Loucy (cell line): ENCODE measurements around the gene PRDM10.
A peak's percentile ranks its signal among the peaks of the same experiment; 100 is the strongest.

Experiments
- H2AFZ ChIP-seq: fragments of 200-600 bp; sonication (generic); 2 replicates; pipeline ENCODE4 v1.6.0; 2016; ENCODE audit warnings: antibody characterized with exemption, mild to moderate bottlenecking, low read length, moderate library complexity
- H3F3A ChIP-seq: fragments of 200-600 bp; 2 replicates; pipeline ENCODE4 v1.6.0; 2016; ENCODE audit warnings: antibody characterized with exemption, low read depth, mild to moderate bottlenecking
- H3K27me3 ChIP-seq: fragments of 200-600 bp; sonication (generic); 2 replicates; pipeline ENCODE4 v1.6.1; 2014; ENCODE audit warnings: low read length, mild to moderate bottlenecking; ENCODE audit not compliant: insufficient read depth, poor library complexity, severe bottlenecking
- H3K36me3 ChIP-seq: fragments of 200-600 bp; sonication (generic); 2 replicates; pipeline ENCODE4 v1.6.1; 2016; ENCODE audit warnings: low read length; ENCODE audit not compliant: insufficient read depth
- H3K4me1 ChIP-seq: fragments of 200-600 bp; sonication (generic); 2 replicates; pipeline ENCODE4 v1.5.1; 2014; ENCODE audit warnings: low read length, mild to moderate bottlenecking; ENCODE audit not compliant: insufficient read depth, poor library complexity, severe bottlenecking
- H3K4me2 ChIP-seq: fragments of 200-600 bp; sonication (generic); 2 replicates; pipeline ENCODE4 v1.6.0; 2014; ENCODE audit warnings: antibody characterized with exemption, low read length, low read depth, mild to moderate bottlenecking; ENCODE audit not compliant: poor library complexity, severe bottlenecking
- H3K4me3 ChIP-seq: fragments of 200-600 bp; sonication (generic); 2 replicates; pipeline ENCODE4 v1.5.1; 2014; ENCODE audit warnings: low read length, mild to moderate bottlenecking, mixed read lengths; ENCODE audit not compliant: poor library complexity, severe bottlenecking
- H3K79me2 ChIP-seq: fragments of 200-600 bp; sonication (generic); 2 replicates; pipeline ENCODE4 v1.6.1; 2014; ENCODE audit warnings: low read length; ENCODE audit not compliant: insufficient read depth
- H3K9ac ChIP-seq: fragments of 200-600 bp; sonication (generic); 2 replicates; pipeline ENCODE4 v1.6.0; 2014; ENCODE audit warnings: mild to moderate bottlenecking, low read depth, low read length, moderate library complexity; ENCODE audit not compliant: poor library complexity, severe bottlenecking
- H3K9me2 ChIP-seq: fragments of 200-600 bp; sonication (generic); replicated peaks from 2 replicates; pipeline ENCODE4 v1.6.1; 2016; ENCODE audit warnings: low read depth, low read length, mixed read lengths
- H3K9me3 ChIP-seq: fragments of 200-600 bp; sonication (generic); 2 replicates; pipeline ENCODE4 v1.6.1; 2014; ENCODE audit warnings: mild to moderate bottlenecking, antibody characterized with exemption, low read length, low read depth; ENCODE audit not compliant: insufficient read depth
- H4K20me1 ChIP-seq: fragments of 200-600 bp; sonication (generic); 2 replicates; pipeline ENCODE4 v1.6.0; 2014; ENCODE audit warnings: antibody characterized with exemption, low read length, mild to moderate bottlenecking; ENCODE audit not compliant: insufficient read depth, poor library complexity, severe bottlenecking
- CTCF ChIP-seq: fragments of 200-600 bp; sonication (generic); conservative IDR thresholded peaks from 2 replicates; pipeline ENCODE4 v1.5.1; 2014; ENCODE audit warnings: mild to moderate bottlenecking, antibody characterized with exemption, low read length
- EZH2phosphoT487 ChIP-seq: fragments of 200-600 bp; IDR thresholded peaks from 2 replicates; pipeline ENCODE4 v1.6.1; 2018; ENCODE audit warnings: antibody characterized with exemption, mild to moderate bottlenecking, moderate library complexity, borderline replicate concordance

PRDM10 gene

GRCh38 chr11:130002846-130003716, 446 bp upstream of the PRDM10 start:
- Histone ChIP-seq H3K27me3 (no peaks in the 10 kb centered on the region), H3K9me3 (no peaks in the 10 kb centered on the region), H4K20me1 (peaks cover 14% of the 10 kb centered on the region), H3K4me1 (peaks cover 31% of the 10 kb centered on the region), H3K36me3 (no peaks in the 10 kb centered on the region), H3K4me3 (peak overlapping the region; percentile 84), H3K4me2 (peak overlapping the region; percentile 69), H3K79me2 (peaks cover 37% of the 10 kb centered on the region), H3K9ac (peak overlapping the region; percentile 84), H3K9me2 (no peaks in the 10 kb centered on the region), H3F3A (no peaks in the 10 kb centered on the region), H2AFZ (peak overlapping the region; percentile 96)
- TF ChIP-seq CTCF, result no peak
- no peak for TF ChIP-seq EZH2phosphoT487

- TF ChIP-seq EZH2phosphoT487, result no peak
- TF ChIP-seq CTCF, result no peak
- Histone ChIP-seq H3K27me3 (no peaks in the 10 kb centered on the region), H3F3A (no peaks in the 10 kb centered on the region), H3K9me3 (no peaks in the 10 kb centered on the region), H3K9me2 (no peaks in the 10 kb centered on the region), H3K9ac (peak overlapping the region; percentile 84), H3K4me3 (peak overlapping the region; percentile 84), H3K36me3 (no peaks in the 10 kb centered on the region), H3K4me2 (peak overlapping the region; percentile 89), H3K79me2 (peaks cover 48% of the 10 kb centered on the region), H3K4me1 (peaks cover 31% of the 10 kb centered on the region), H4K20me1 (peaks cover 14% of the 10 kb centered on the region), H2AFZ (peak overlapping the region; percentile 96)
Measured at GRCh38 chr11:130001461-130002351, 929 bp downstream of the PRDM10 start.

GRCh38 chr11:130000552-130001176, 2.0 kb downstream of the PRDM10 start:
- Histone ChIP-seq H3K9me3 (no peaks in the 10 kb centered on the region), H3K4me3 (peak overlapping the region; percentile 84), H3K4me1 (peaks cover 31% of the 10 kb centered on the region), H3K9me2 (no peaks in the 10 kb centered on the region), H3K4me2 (peak overlapping the region; percentile 89), H3K79me2 (peaks cover 54% of the 10 kb centered on the region), H4K20me1 (peaks cover 14% of the 10 kb centered on the region), H2AFZ (no peak overlapping the region), H3F3A (no peaks in the 10 kb centered on the region), H3K27me3 (no peaks in the 10 kb centered on the region), H3K9ac (peak overlapping the region; percentile 84), H3K36me3 (no peaks in the 10 kb centered on the region)
- no peak for TF ChIP-seq EZH2phosphoT487
- TF ChIP-seq CTCF, result no peak
